H9 (cell line): ENCODE data around the gene KRT81. TPM values are rescaled to one million over a fixed set of nuclear protein-coding genes. Genes with fewer than 3 reads are reported as not detected.

Experiments
- DNase-seq: peaks from one replicate; pipeline ENCODE4 v3.0.0-alpha.2; 2017
- H2AFZ ChIP-seq: one replicate; pipeline ENCODE4 v1.6.1; 2013; ENCODE audit warnings: mild to moderate bottlenecking, low read length, control low read depth, moderate library complexity
- H2AK5ac ChIP-seq: 2 replicates; pipeline ENCODE4 v1.6.1; 2013; ENCODE audit warnings: low read length, control low read depth, mixed read lengths; ENCODE audit not compliant: insufficient read length
- H2BK120ac ChIP-seq: one replicate; pipeline ENCODE4 v1.6.1; 2013; ENCODE audit warnings: low read depth, mild to moderate bottlenecking, low read length, control low read depth, inconsistent platforms; ENCODE audit not compliant: poor library complexity, severe bottlenecking
- H2BK12ac ChIP-seq: 2 replicates; pipeline ENCODE4 v1.6.1; 2013; ENCODE audit warnings: low read length, control low read depth, mixed read lengths, low read depth; ENCODE audit not compliant: insufficient read length
- H2BK15ac ChIP-seq: 2 replicates; pipeline ENCODE4 v1.6.1; 2013; ENCODE audit warnings: low read depth, low read length, control low read depth
- H2BK20ac ChIP-seq: one replicate; pipeline ENCODE4 v1.6.1; 2013; ENCODE audit warnings: low read depth, mild to moderate bottlenecking, low read length, control low read depth, inconsistent platforms; ENCODE audit not compliant: poor library complexity, severe bottlenecking
- H2BK5ac ChIP-seq: 2 replicates; pipeline ENCODE4 v1.6.1; 2013; ENCODE audit warnings: low read length, control low read depth, mixed read lengths; ENCODE audit not compliant: insufficient read length
- H3K14ac ChIP-seq: 2 replicates; pipeline ENCODE4 v1.6.1; 2013; ENCODE audit warnings: low read length, control low read depth; ENCODE audit not compliant: insufficient read depth
- H3K18ac ChIP-seq: 2 replicates; pipeline ENCODE4 v1.6.1; 2013; ENCODE audit warnings: low read depth, mild to moderate bottlenecking, mixed read lengths, low read length, control low read depth; ENCODE audit not compliant: insufficient read length
- H3K23ac ChIP-seq: 2 replicates; pipeline ENCODE4 v1.6.1; 2013; ENCODE audit warnings: low read length, control low read depth, mixed read lengths, low read depth; ENCODE audit not compliant: insufficient read length
- H3K23me2 ChIP-seq: 2 replicates; pipeline ENCODE4 v1.6.1; 2013; ENCODE audit warnings: low read depth, mild to moderate bottlenecking, mixed read lengths, low read length, control low read depth; ENCODE audit not compliant: insufficient read length, poor library complexity, severe bottlenecking
- H3K27ac ChIP-seq: 2 replicates; pipeline ENCODE4 v1.5.1; 2013; ENCODE audit warnings: low read length, control low read depth, mixed read lengths, low read depth; ENCODE audit not compliant: insufficient read length
- H3K27me3 ChIP-seq: 2 replicates; pipeline ENCODE4 v1.6.1; 2013; ENCODE audit warnings: low read length, control low read depth, inconsistent platforms; ENCODE audit not compliant: insufficient read depth
- H3K4ac ChIP-seq: 2 replicates; pipeline ENCODE4 v1.6.1; 2013; ENCODE audit warnings: low read depth, mild to moderate bottlenecking, control low read depth, inconsistent platforms, low read length, moderate library complexity
- H3K4me1 ChIP-seq: 2 replicates; pipeline ENCODE4 v1.6.1; 2013; ENCODE audit warnings: low read length, control low read depth, inconsistent platforms; ENCODE audit not compliant: insufficient read depth
- H3K4me2 ChIP-seq: 2 replicates; pipeline ENCODE4 v1.6.1; 2013; ENCODE audit warnings: low read length, control low read depth, mixed read lengths; ENCODE audit not compliant: insufficient read length, insufficient read depth
- H3K56ac ChIP-seq: 2 replicates; pipeline ENCODE4 v1.6.1; 2013; ENCODE audit warnings: low read depth, mild to moderate bottlenecking, mixed read lengths, low read length, control low read depth; ENCODE audit not compliant: insufficient read length
- H3K79me1 ChIP-seq: 2 replicates; pipeline ENCODE4 v1.6.1; 2013; ENCODE audit warnings: low read depth, mild to moderate bottlenecking, moderate library complexity, low read length, control low read depth, inconsistent platforms; ENCODE audit not compliant: insufficient read depth, poor library complexity, severe bottlenecking
- H3K79me2 ChIP-seq: 2 replicates; pipeline ENCODE4 v1.6.1; 2013; ENCODE audit warnings: low read length, control low read depth, inconsistent platforms; ENCODE audit not compliant: insufficient read depth
- H3K9ac ChIP-seq: 2 replicates; pipeline ENCODE4 v1.6.1; 2013; ENCODE audit warnings: low read length, control low read depth, mixed read lengths; ENCODE audit not compliant: insufficient read length; ENCODE audit errors: extremely low read depth
- H3K9me3 ChIP-seq: one replicate; pipeline ENCODE4 v1.6.1; 2013; ENCODE audit warnings: low read depth, low read length, inconsistent platforms; ENCODE audit not compliant: control insufficient read depth
- H3T11ph ChIP-seq: one replicate; pipeline ENCODE4 v1.6.1; 2013; ENCODE audit warnings: mild to moderate bottlenecking, low read length, control low read depth, inconsistent platforms
- H4K20me1 ChIP-seq: one replicate; pipeline ENCODE4 v1.6.1; 2013; ENCODE audit not compliant: control insufficient read depth, insufficient read length, insufficient read depth
- H4K5ac ChIP-seq: 2 replicates; pipeline ENCODE4 v1.6.1; 2013; ENCODE audit warnings: low read depth, mild to moderate bottlenecking, mixed read lengths, low read length, control low read depth; ENCODE audit not compliant: insufficient read length
- H4K8ac ChIP-seq: replicated peaks from 2 replicates; pipeline ENCODE4 v1.6.1; 2013; ENCODE audit warnings: low read length, control low read depth, mixed read lengths, low read depth; ENCODE audit not compliant: insufficient read length
- H4K91ac ChIP-seq: 2 replicates; pipeline ENCODE4 v1.6.1; 2013; ENCODE audit warnings: low read depth, mild to moderate bottlenecking, moderate library complexity, mixed read lengths, low read length, control low read depth; ENCODE audit not compliant: insufficient read length
- H3K27ac Mint-ChIP-seq, 3 experiments: 2 replicates in 2 of 3; 3 replicates in 1 of 3; pipeline ENCODE4 v1.8.0; 2020 to 2021; ENCODE audit warnings: mixed read lengths in 3 of 3, mild to moderate bottlenecking in 1 of 3, moderate library complexity in 1 of 3
- H3K27me3 Mint-ChIP-seq: 2 replicates; pipeline ENCODE4 v1.8.0; 2021; ENCODE audit warnings: low read depth, mild to moderate bottlenecking, moderate library complexity, mixed read lengths
- H3K36me3 Mint-ChIP-seq, 3 experiments: 2 replicates in 2 of 3; 3 replicates in 1 of 3; pipeline ENCODE4 v1.8.0; 2020 to 2021; ENCODE audit warnings: low read depth in 3 of 3, mixed read lengths in 3 of 3; ENCODE audit not compliant: insufficient read depth in 1 of 3
- H3K4me1 Mint-ChIP-seq, 2 experiments: 2 replicates each; pipeline ENCODE4 v1.8.0; 2020; ENCODE audit warnings: mixed read lengths in 2 of 2
- H3K4me3 Mint-ChIP-seq, 2 experiments: 2 replicates in 1 of 2; 3 replicates in 1 of 2; pipeline ENCODE4 v1.8.0; 2020 to 2021; ENCODE audit warnings: mild to moderate bottlenecking in 2 of 2, mixed read lengths in 2 of 2, moderate library complexity in 1 of 2
- H3K9me3 Mint-ChIP-seq, 2 experiments: 2 replicates in 1 of 2; 3 replicates in 1 of 2; pipeline ENCODE4 v1.8.0; 2020; ENCODE audit warnings: mild to moderate bottlenecking in 2 of 2, mixed read lengths in 2 of 2, moderate library complexity in 1 of 2
- WGBS: extraction: QIAGEN DNeasy Blood & Tissue Kit; methylation state at CpG from one replicate; pipeline ENCODE4 v1.1.7; 2013; ENCODE audit warnings: missing lambda C conversion rate, low lambda C conversion rate, mixed read lengths; ENCODE audit not compliant: insufficient read length; ENCODE audit errors: extremely low coverage; 5-methylcytosine and 5-hydroxymethylcytosine counted together
- total RNA-seq: library from RNA; stranded (reverse); gene quantifications from 2 replicates; pipeline ENCODE4 v1.2.1, GENCODE V29; 2021
- TF ChIP-seq, protein P1 (sequence below): fragments of 200-600 bp; sonication (generic); conservative IDR thresholded peaks from 3 replicates; pipeline ENCODE4 v1.8.0; 2021; ENCODE audit warnings: antibody characterized with exemption, mild to moderate bottlenecking

KRT81 gene
- total RNA-seq, 1 experiment from 2014 or later: not detected

DNA sequence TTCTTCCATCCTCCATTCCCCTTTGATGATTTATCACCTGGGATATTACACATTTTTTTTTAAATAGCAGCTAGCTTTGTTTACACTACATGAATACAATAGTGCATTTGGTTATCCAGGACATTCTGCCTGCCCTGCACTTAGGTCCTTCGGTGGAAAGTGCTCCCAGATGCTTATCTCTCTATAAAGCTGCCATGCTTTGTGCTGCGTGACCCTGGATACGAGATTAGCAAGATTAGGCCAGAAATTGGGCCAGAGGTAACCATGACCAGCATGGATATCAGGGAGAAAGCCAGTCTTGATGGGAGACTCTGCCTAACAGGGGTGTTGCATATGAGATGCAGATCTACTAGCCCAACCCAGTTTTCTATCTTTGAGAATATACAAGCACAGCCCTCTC lies 42.0 kb upstream of the KRT81 start:
- H3K27ac Mint-ChIP-seq: no peak overlapping the region
- Histone ChIP-seq H3T11ph (no peak overlapping the region), H4K5ac (no peak overlapping the region), H3K27ac (no peak overlapping the region), H3K27me3 (no peaks in the 10 kb centered on the region), H4K20me1 (no peaks in the 10 kb centered on the region), H3K79me2 (no peaks in the 10 kb centered on the region), H4K91ac (no peak overlapping the region), H3K14ac (no peak overlapping the region), H3K4me2 (no peak overlapping the region), H2BK20ac (no peak overlapping the region), H2BK12ac (no peak overlapping the region), H3K79me1 (no peaks in the 10 kb centered on the region), H3K23me2 (no peaks in the 10 kb centered on the region), H3K56ac (no peak overlapping the region), H3K4me1 (no peaks in the 10 kb centered on the region), H3K23ac (no peak overlapping the region), H3K9ac (no peak overlapping the region), H2BK5ac (no peak overlapping the region), H2BK120ac (no peak overlapping the region), H2AK5ac (no peak overlapping the region), H2BK15ac (no peak overlapping the region), H3K4ac (no peak overlapping the region), H3K18ac (no peak overlapping the region), H2AFZ (no peak overlapping the region), H4K8ac (no peak overlapping the region), H3K9me3 (no peaks in the 10 kb centered on the region)
- TF ChIP-seq, protein P1, sequence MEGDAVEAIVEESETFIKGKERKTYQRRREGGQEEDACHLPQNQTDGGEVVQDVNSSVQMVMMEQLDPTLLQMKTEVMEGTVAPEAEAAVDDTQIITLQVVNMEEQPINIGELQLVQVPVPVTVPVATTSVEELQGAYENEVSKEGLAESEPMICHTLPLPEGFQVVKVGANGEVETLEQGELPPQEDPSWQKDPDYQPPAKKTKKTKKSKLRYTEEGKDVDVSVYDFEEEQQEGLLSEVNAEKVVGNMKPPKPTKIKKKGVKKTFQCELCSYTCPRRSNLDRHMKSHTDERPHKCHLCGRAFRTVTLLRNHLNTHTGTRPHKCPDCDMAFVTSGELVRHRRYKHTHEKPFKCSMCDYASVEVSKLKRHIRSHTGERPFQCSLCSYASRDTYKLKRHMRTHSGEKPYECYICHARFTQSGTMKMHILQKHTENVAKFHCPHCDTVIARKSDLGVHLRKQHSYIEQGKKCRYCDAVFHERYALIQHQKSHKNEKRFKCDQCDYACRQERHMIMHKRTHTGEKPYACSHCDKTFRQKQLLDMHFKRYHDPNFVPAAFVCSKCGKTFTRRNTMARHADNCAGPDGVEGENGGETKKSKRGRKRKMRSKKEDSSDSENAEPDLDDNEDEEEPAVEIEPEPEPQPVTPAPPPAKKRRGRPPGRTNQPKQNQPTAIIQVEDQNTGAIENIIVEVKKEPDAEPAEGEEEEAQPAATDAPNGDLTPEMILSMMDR: no peak
- H3K27me3 Mint-ChIP-seq: peaks cover 1% of the 10 kb centered on the region; the same call in 1 of the 2 replicates
- WGBS: no CpG with 5 or more reads among the region's 3 CpGs
- no peaks in the 10 kb centered on the region for H3K9me3 Mint-ChIP-seq
- no peaks in the 10 kb centered on the region for H3K36me3 Mint-ChIP-seq
- no peak overlapping the region for H3K4me3 Mint-ChIP-seq
- H3K4me1 Mint-ChIP-seq: peaks cover 9 to 10% of the 10 kb centered on the region in 2 experiments
- no peak for DNase-seq
